ENCODE data around the gene AKT1. TPM values are rescaled to one million over a fixed set of nuclear protein-coding genes. Genes with fewer than 3 reads are reported as not detected.

The AKT1 gene
- total and polyA plus RNA-seq, 2 of the 4 experiments (the other 2 are of a cell fraction), result 193 to 221 TPM

DNA sequence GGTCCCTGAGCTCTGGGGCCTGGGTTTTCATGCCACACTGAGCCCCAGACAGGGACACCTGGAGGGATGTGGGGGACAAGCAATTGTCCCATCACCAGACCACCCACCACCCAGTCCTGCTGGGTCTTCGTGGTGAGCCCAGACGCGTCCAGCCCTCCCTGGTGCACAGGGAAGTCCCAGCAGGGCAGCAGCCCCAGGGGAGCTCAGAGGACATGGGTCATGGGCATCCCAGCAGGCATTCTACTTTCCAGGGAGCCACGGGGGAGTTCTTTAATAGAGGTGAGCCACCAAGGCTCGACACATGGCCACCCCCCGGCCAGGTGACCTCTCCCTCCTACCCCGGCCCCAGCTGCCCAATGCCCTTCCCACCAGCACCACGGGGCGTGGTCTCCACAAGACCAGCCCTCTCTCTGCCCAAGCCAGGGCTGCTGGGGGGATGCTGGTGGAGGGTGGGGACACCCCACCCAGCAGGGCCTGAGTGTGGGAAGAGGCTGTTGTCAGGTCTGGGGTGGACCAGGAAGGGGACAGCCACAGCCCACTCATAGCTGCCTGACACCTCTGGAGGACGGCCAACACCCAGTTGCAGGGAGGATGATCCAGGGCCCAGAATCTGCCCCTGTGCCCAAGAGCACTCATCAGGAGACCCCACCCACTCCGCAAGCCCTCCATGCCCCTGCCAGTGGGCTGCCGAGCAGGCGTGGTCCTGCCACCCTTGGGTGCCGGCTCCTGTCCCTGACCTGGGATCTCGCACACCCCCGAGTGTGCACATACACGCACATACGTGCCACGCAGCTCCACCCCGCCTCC lies 14.1 kb downstream of the AKT1 start:
- H3K36me3 ChIP-seq (ENCODE audit: control insufficient read depth, insufficient read depth, low read length), result peaks cover 31% of the 10 kb centered on the region
- CTCF ChIA-PET, result interaction anchor here (2.4 kb wide), 1 partner anchor 13 kb away, joined by 6 read pairs; no protein-coding TSS in a partner anchor
- in situ Hi-C loops (cut with MboI; ENCODE audit: low sequenced_read_pairs), result no loop called here
- TF ChIP-seq MXI1 (IDR thresholded peaks at IDR 0.05; ENCODE audit: borderline replicate concordance, low read depth, low read length), result no peak
- TF ChIP-seq BHLHE40 (IDR thresholded peaks at IDR 0.05; ENCODE audit: low read depth, low read length), result no peak
- TF ChIP-seq CEBPB (IDR thresholded peaks at IDR 0.05; ENCODE audit: low read depth, low read length), result no peak
- TF ChIP-seq POLR2A (IDR thresholded peaks at IDR 0.05; ENCODE audit: low read depth, low read length), result no peak
- no peak for TF ChIP-seq SMC3 (IDR thresholded peaks at IDR 0.05; ENCODE audit: low read depth, low read length)
- no peak for TF ChIP-seq RCOR1 (IDR thresholded peaks at IDR 0.05; ENCODE audit: insufficient replicate concordance, low read length)
- TF ChIP-seq CTCF (conservative IDR thresholded peaks at IDR 0.05; ENCODE audit: low read depth, low read length), result no peak
- TF ChIP-seq NFE2L2 (IDR thresholded peaks at IDR 0.05; ENCODE audit: low read depth, low read length), result no peak
- TF ChIP-seq, protein P1, sequence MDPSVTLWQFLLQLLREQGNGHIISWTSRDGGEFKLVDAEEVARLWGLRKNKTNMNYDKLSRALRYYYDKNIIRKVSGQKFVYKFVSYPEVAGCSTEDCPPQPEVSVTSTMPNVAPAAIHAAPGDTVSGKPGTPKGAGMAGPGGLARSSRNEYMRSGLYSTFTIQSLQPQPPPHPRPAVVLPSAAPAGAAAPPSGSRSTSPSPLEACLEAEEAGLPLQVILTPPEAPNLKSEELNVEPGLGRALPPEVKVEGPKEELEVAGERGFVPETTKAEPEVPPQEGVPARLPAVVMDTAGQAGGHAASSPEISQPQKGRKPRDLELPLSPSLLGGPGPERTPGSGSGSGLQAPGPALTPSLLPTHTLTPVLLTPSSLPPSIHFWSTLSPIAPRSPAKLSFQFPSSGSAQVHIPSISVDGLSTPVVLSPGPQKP (IDR thresholded peaks at IDR 0.05; ENCODE audit: borderline replicate concordance, low read depth, low read length), result no peak
- no peak for TF ChIP-seq RFX5 (IDR thresholded peaks at IDR 0.05; ENCODE audit: low read depth, low read length)
- TF ChIP-seq, protein P2, sequence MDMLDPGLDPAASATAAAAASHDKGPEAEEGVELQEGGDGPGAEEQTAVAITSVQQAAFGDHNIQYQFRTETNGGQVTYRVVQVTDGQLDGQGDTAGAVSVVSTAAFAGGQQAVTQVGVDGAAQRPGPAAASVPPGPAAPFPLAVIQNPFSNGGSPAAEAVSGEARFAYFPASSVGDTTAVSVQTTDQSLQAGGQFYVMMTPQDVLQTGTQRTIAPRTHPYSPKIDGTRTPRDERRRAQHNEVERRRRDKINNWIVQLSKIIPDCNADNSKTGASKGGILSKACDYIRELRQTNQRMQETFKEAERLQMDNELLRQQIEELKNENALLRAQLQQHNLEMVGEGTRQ (IDR thresholded peaks at IDR 0.05; ENCODE audit: low read depth, low read length), result no peak
- TF ChIP-seq FOS (IDR thresholded peaks at IDR 0.05; ENCODE audit: low read depth, low read length), result no peak
- TF ChIP-seq MAZ (IDR thresholded peaks at IDR 0.05; ENCODE audit: borderline replicate concordance, low read depth, low read length), result no peak
- TF ChIP-seq CHD1 (IDR thresholded peaks at IDR 0.05; ENCODE audit: low read depth, low read length), result no peak
- no peak for TF ChIP-seq MAFK (IDR thresholded peaks at IDR 0.05; ENCODE audit: low read depth, low read length)

More for the DNA sequence above, 14.1 kb downstream of the AKT1 start:
- no TSS peak for BruUV-seq (replicated peaks)
- no peak overlapping the region for H2BK120ac ChIP-seq (ENCODE audit: low read depth, low read length)
- H3K23ac ChIP-seq (ENCODE audit: low read depth, low read length), result no peak overlapping the region
- H2BK15ac ChIP-seq (ENCODE audit: low read depth, low read length), result no peak overlapping the region
- H3K27ac ChIP-seq (ENCODE audit: insufficient read depth, low read length), result no peak overlapping the region
- no peak overlapping the region for H4K91ac ChIP-seq (ENCODE audit: insufficient read depth, low read depth, low read length)
- H3K9ac ChIP-seq (ENCODE audit: low read depth, low read length), result no peak overlapping the region
- no peaks in the 10 kb centered on the region for H3K9me1 ChIP-seq (ENCODE audit: insufficient read depth, low read length)
- H3K9me3 ChIP-seq (ENCODE audit: control insufficient read depth, insufficient read depth, low read length), result no peaks in the 10 kb centered on the region
- no peak overlapping the region for H3K4me2 ChIP-seq (ENCODE audit: low read depth, low read length)
- DNase-seq, result no peak
- H3K18ac ChIP-seq (ENCODE audit: low read depth, low read length), result no peak overlapping the region
- H2AK5ac ChIP-seq (ENCODE audit: low read depth, low read length), result no peak overlapping the region
- no peaks in the 10 kb centered on the region for H3K27me3 ChIP-seq (ENCODE audit: control insufficient read depth, insufficient read depth, low read length)
- peaks cover 13 to 45% of the 10 kb centered on the region in 2 experiments for H3K79me1 ChIP-seq (ENCODE audit: low read depth in 1 of 2, low read length in 2 of 2)
- H2AK9ac ChIP-seq (replicated peaks; ENCODE audit: low read depth, low read length, poor library complexity), result no peak overlapping the region
- H3K14ac ChIP-seq (replicated peaks; ENCODE audit: low read depth, low read length), result no peak overlapping the region
- no peak overlapping the region for H3K4me3 ChIP-seq (ENCODE audit: insufficient read depth, low read depth, low read length)
- H4K20me1 ChIP-seq (ENCODE audit: insufficient read depth, low read length), result peaks cover 66% of the 10 kb centered on the region
- ATAC-seq (ENCODE audit: low read depth), result no peak
- no peak overlapping the region for H4K5ac ChIP-seq (ENCODE audit: low read depth, low read length)
- intact Hi-C loops (cut with micrococcal nuclease) (no loop called here), dilution Hi-C loops (cut with HindIII; ENCODE audit: low sequenced_read_pairs, unreplicated experiment) (no loop called here)
- POLR2A ChIA-PET (ENCODE audit: unreplicated experiment), result no interaction called here
- 92% methylated on average over 8 of the region's 20 CpGs; no CpG with 5 or more reads in 1 of the 2 experiments for WGBS, 2 experiments (ENCODE audit: extremely low coverage in 2 of 2, insufficient read length in 1 of 2)
- H4K8ac ChIP-seq (ENCODE audit: low read depth in 2 of 2, low read length in 2 of 2), result no peak overlapping the region
- no peaks in the 10 kb centered on the region for H3K4me1 ChIP-seq (ENCODE audit: control insufficient read depth, insufficient read depth, low read length)
- H2BK5ac ChIP-seq (ENCODE audit: low read depth, low read length, poor library complexity, severe bottlenecking), result no peak overlapping the region
- no peak overlapping the region for H3K56ac ChIP-seq (ENCODE audit: extremely low read depth, insufficient read depth, low read length)
- no peak overlapping the region for H2BK20ac ChIP-seq (ENCODE audit: low read depth, low read length)
- no peak overlapping the region for H2AFZ ChIP-seq (replicated peaks; ENCODE audit: low read length, poor library complexity)
- H3K4ac ChIP-seq (ENCODE audit: low read depth, low read length), result no peak overlapping the region
